Cardiac muscle cell (in vitro differentiated cells and primary cell): ENCODE results near the gene RNF40. TPM values are rescaled to one million over a fixed set of nuclear protein-coding genes. Genes with fewer than 3 reads are reported as not detected.

Experiments
- DNase-seq, 2 donors: peaks; one replicate each; pipeline versions ENCODE4 v3.0.0 to v3.0.0-alpha.2; 2010 to 2017; ENCODE audit warnings: low read depth in 1 of 2, low spot score in 1 of 2
- H3K27ac ChIP-seq: fragments of 200-600 bp; sonication (generic); 2 replicates; pipeline ENCODE4 v1.5.1; 2016
- H3K27me3 ChIP-seq: fragments of 200-600 bp; sonication (generic); 2 replicates; pipeline ENCODE4 v1.6.0; 2016; ENCODE audit warnings: control low read depth
- H3K36me3 ChIP-seq: fragments of 200-600 bp; sonication (generic); 2 replicates; pipeline ENCODE4 v1.5.1; 2016; ENCODE audit warnings: control low read depth
- H3K4me1 ChIP-seq: fragments of 200-600 bp; sonication (generic); 2 replicates; pipeline ENCODE4 v1.8.1; 2017; ENCODE audit warnings: low read depth, mild to moderate bottlenecking, mixed run types
- H3K4me3 ChIP-seq: fragments of 200-600 bp; sonication (generic); 2 replicates; pipeline ENCODE4 v1.5.1; 2016; ENCODE audit warnings: mild to moderate bottlenecking
- H3K9me3 ChIP-seq: fragments of 200-600 bp; sonication (generic); 2 replicates; pipeline ENCODE4 v1.5.1; 2017; ENCODE audit warnings: low read depth, mild to moderate bottlenecking, control low read depth
- polyA plus RNA-seq: library from polyadenylated mRNA; unstranded; fragments of >200 nt; fragmentation: Nextera tagmentation; extraction: Ambion mirVana; gene quantifications from 2 replicates; pipeline ENCODE4 v1.2.1, GENCODE V29; 2016
- total RNA-seq: library from RNA; depleted of rRNA; stranded (reverse); fragments of >200 nt; gene quantifications from 2 replicates; pipeline ENCODE4 v1.2.3, GENCODE V29; 2016
- TF ChIP-seq, protein P1 (sequence below): IDR thresholded peaks from 2 replicates; pipeline ENCODE4 v1.5.1; 2012; ENCODE audit warnings: low read depth, mild to moderate bottlenecking, low read length

RNF40 gene
- total and polyA plus RNA-seq, 2 experiments from 2014 or later = 76.3 to 104 TPM

DNA sequence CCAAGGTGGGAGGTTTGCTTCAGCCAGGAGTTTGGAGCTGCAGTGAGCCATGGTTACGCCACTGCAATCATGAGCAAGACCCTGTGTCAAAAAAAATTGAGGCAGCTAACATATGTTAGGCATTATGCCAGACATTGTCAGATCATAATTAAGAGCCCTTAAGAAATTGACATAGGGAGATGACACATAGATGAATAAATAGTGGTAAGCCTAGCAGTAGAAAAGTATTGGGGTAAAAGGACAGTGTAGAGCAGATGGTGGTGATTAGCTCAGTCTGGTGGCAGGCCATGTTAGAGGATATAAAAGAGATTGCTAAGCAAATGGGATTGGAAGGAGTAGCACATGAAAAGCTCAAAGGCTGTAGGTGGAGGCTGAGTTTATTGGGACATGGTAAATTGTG, 40.5 kb upstream of the RNF40 start:
- no peaks in the 10 kb centered on the region for H3K4me1 ChIP-seq
- peaks cover 55% of the 10 kb centered on the region for H3K36me3 ChIP-seq
- H3K27me3 ChIP-seq = no peaks in the 10 kb centered on the region
- H3K9me3 ChIP-seq = no peaks in the 10 kb centered on the region
- H3K27ac ChIP-seq = no peak overlapping the region
- TF ChIP-seq, protein P1, sequence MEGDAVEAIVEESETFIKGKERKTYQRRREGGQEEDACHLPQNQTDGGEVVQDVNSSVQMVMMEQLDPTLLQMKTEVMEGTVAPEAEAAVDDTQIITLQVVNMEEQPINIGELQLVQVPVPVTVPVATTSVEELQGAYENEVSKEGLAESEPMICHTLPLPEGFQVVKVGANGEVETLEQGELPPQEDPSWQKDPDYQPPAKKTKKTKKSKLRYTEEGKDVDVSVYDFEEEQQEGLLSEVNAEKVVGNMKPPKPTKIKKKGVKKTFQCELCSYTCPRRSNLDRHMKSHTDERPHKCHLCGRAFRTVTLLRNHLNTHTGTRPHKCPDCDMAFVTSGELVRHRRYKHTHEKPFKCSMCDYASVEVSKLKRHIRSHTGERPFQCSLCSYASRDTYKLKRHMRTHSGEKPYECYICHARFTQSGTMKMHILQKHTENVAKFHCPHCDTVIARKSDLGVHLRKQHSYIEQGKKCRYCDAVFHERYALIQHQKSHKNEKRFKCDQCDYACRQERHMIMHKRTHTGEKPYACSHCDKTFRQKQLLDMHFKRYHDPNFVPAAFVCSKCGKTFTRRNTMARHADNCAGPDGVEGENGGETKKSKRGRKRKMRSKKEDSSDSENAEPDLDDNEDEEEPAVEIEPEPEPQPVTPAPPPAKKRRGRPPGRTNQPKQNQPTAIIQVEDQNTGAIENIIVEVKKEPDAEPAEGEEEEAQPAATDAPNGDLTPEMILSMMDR = no peak
- no peak overlapping the region for H3K4me3 ChIP-seq
- no peak for DNase-seq

DNA sequence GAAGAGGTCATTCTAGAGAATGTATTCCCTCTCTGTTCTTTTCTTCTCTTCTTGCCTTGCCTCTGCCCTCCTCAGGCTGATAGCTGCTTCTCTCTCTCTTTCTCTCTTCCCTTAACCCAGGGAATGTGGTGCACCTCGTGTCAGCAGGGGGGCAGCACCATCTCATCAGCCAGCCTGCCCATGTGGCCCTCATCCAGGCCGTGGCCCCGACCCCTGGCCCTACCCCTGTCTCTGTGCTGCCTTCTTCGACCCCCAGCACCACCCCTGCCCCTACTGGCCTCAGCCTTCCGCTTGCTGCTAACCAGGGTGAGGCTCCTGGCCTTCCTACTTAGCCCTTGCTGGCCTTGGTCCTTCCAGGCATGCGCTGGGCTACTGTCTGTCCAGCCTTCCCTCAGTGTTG, 39.7 kb upstream of the RNF40 start:
- Histone ChIP-seq H3K4me3 (no peak overlapping the region), H3K36me3 (peaks cover 49% of the 10 kb centered on the region), H3K4me1 (no peaks in the 10 kb centered on the region), H3K9me3 (no peaks in the 10 kb centered on the region), H3K27me3 (no peaks in the 10 kb centered on the region), H3K27ac (no peak overlapping the region)
- no peak for DNase-seq
- TF ChIP-seq, protein P1 = no peak

GRCh38 chr16:30722916-30723315, 39.2 kb upstream of the RNF40 start:
- DNase-seq = no peak
- Histone ChIP-seq H3K27ac (no peak overlapping the region), H3K4me1 (no peaks in the 10 kb centered on the region), H3K36me3 (peaks cover 49% of the 10 kb centered on the region), H3K4me3 (no peak overlapping the region), H3K9me3 (no peaks in the 10 kb centered on the region), H3K27me3 (no peaks in the 10 kb centered on the region)
- TF ChIP-seq, protein P1 = no peak

GRCh38 chr16:30723725-30724355, 38.3 kb upstream of the RNF40 start:
- no peak for DNase-seq
- TF ChIP-seq, protein P1 = no peak

GRCh38 chr16:30724641-30725417, 37.3 kb upstream of the RNF40 start:
- no peaks in the 10 kb centered on the region for H3K27me3 ChIP-seq
- no peaks in the 10 kb centered on the region for H3K4me1 ChIP-seq
- DNase-seq = no peak
- H3K36me3 ChIP-seq = peaks cover 52% of the 10 kb centered on the region
- H3K4me3 ChIP-seq = no peak overlapping the region
- no peak overlapping the region for H3K27ac ChIP-seq
- H3K9me3 ChIP-seq = no peaks in the 10 kb centered on the region
- TF ChIP-seq, protein P1 = no peak

More at GRCh38 chr16:30723725-30724355, 38.3 kb upstream of the RNF40 start:
- Histone ChIP-seq H3K4me3 (no peak overlapping the region), H3K9me3 (no peaks in the 10 kb centered on the region), H3K36me3 (peaks cover 47% of the 10 kb centered on the region), H3K4me1 (no peaks in the 10 kb centered on the region), H3K27me3 (no peaks in the 10 kb centered on the region), H3K27ac (no peak overlapping the region)
